K562 (cell line): ENCODE data around the gene KRI1. TPM values are rescaled to one million over a fixed set of nuclear protein-coding genes. Genes with fewer than 3 reads are reported as not detected.
A peak's percentile ranks its signal among the peaks of the same experiment; 100 is the strongest.

Experiments used
- CAMTA2 ChIP-seq: fragments of 250-450 bp; sonication (Bioruptor Pico); conservative IDR thresholded peaks from 2 replicates; pipeline ENCODE4 v1.5.1; 2022
- ELF4 ChIP-seq: fragments of 450-650 bp; formaldehyde crosslinking; IDR thresholded peaks from 2 replicates; pipeline ENCODE4 v1.4.0; 2022; ENCODE audit warnings: missing genetic modification characterization
- FOXM1 ChIP-seq, 2 experiments: fragments of 450-650 bp in 1 of 2; sonication (generic) in 1 of 2; formaldehyde crosslinking in 1 of 2; IDR thresholded peaks; 2 replicates each; pipeline versions ENCODE4 v1.6.1 to v1.9.0; 2017 to 2022; ENCODE audit warnings: low read depth in 2 of 2, mild to moderate bottlenecking in 2 of 2, missing genetic modification reagents in 1 of 2, moderate library complexity in 1 of 2
- HCFC1 ChIP-seq: IDR thresholded peaks from 2 replicates; pipeline ENCODE4 v1.6.1; 2012; ENCODE audit warnings: low read depth, low read length, improper control_type of control experiment
- MEIS2 ChIP-seq: fragments of 450-650 bp; IDR thresholded peaks from 2 replicates; pipeline ENCODE4 v1.6.1; 2014; ENCODE audit warnings: mild to moderate bottlenecking; ENCODE audit not compliant: partially characterized antibody
- MYBL2 ChIP-seq, 2 experiments: fragments of 450-650 bp in 1 of 2; sonication (generic) in 1 of 2; formaldehyde crosslinking in 1 of 2; IDR thresholded peaks; 2 replicates each; pipeline versions ENCODE4 v1.6.1 to v1.8.1; 2017 to 2022; ENCODE audit warnings: borderline replicate concordance in 1 of 2, inconsistent platforms in 1 of 2, low read depth in 1 of 2, mild to moderate bottlenecking in 1 of 2, missing genetic modification reagents in 1 of 2, moderate library complexity in 1 of 2
- NCOA2 ChIP-seq, 2 experiments: fragments of 450-650 bp; IDR thresholded peaks; 2 replicates each; pipeline ENCODE4 v1.6.1; 2018; ENCODE audit warnings: mild to moderate bottlenecking in 2 of 2, moderate library complexity in 1 of 2; ENCODE audit not compliant: partially characterized antibody in 2 of 2
- PHF20 ChIP-seq: fragments of 450-650 bp; IDR thresholded peaks from 2 replicates; pipeline ENCODE4 v1.6.1; 2018; ENCODE audit not compliant: partially characterized antibody
- SMAD3 ChIP-seq: fragments of 450-650 bp; formaldehyde crosslinking; conservative IDR thresholded peaks from 2 replicates; pipeline ENCODE4 v1.4.0; 2020; ENCODE audit warnings: mild to moderate bottlenecking
- SNRNP70 ChIP-seq: fragments of 200-400 bp; formaldehyde crosslinking; optimal IDR thresholded peaks from 2 replicates; pipeline ENCODE3; 2017; ENCODE audit warnings: low read depth, low read length
- THAP12 ChIP-seq: fragments of 250-450 bp; sonication (Bioruptor Pico); IDR thresholded peaks from 2 replicates; pipeline ENCODE4 v1.9.0; 2021; ENCODE audit warnings: mild to moderate bottlenecking, inconsistent platforms
- ZBTB17 ChIP-seq: fragments of 450-650 bp; formaldehyde crosslinking; IDR thresholded peaks from 2 replicates; pipeline ENCODE4 v1.4.0; 2020; ENCODE audit warnings: mild to moderate bottlenecking
- ZBTB2 ChIP-seq: fragments of 450-650 bp; IDR thresholded peaks from 2 replicates; pipeline ENCODE4 v1.6.1; 2016; ENCODE audit warnings: antibody characterized with exemption
- ZNF124 ChIP-seq: sonication (generic); formaldehyde crosslinking; IDR thresholded peaks from 2 replicates; pipeline ENCODE4 v1.8.1; 2022; ENCODE audit warnings: missing genetic modification reagents
- polyA plus RNA-seq, 8 experiments: library from polyadenylated mRNA; depleted of rRNA in 4 of 8; stranded (reverse) in 5 of 8; unstranded in 3 of 8; fragments of >200 nt; fragmentation: Nextera tagmentation in 2 of 8; fragmentation: Illumina TruSeq in 1 of 8; extraction: Ambion mirVana in 2 of 8; extraction: Trizol in 1 of 8; gene quantifications; 2 replicates each; pipeline versions ENCODE4 v1.2.1 to v1.2.3, GENCODE V29; 2011 to 2014; ENCODE audit warnings: inconsistent platforms in 1 of 8, missing spikeins in 1 of 8
- total RNA-seq, 7 experiments: library from RNA; depleted of rRNA in 6 of 7; stranded (reverse); fragments of >200 nt in 6 of 7; fragmentation: Illumina TruSeq in 2 of 7; extraction: Trizol in 2 of 7; gene quantifications; 2 replicates each; pipeline versions ENCODE4 v1.2.1 to v1.2.3, GENCODE V29; 2011 to 2021; ENCODE audit warnings: low replicate concordance in 1 of 7
- TF ChIP-seq, protein P1 (sequence below): IDR thresholded peaks from 2 replicates; pipeline ENCODE4 v1.6.1; 2012; ENCODE audit warnings: low read depth, low read length, improper control_type of control experiment, borderline replicate concordance
- TF ChIP-seq, protein P2 (sequence below): fragments of 450-650 bp; conservative IDR thresholded peaks from 2 replicates; pipeline ENCODE4 v1.6.1; 2016; ENCODE audit warnings: missing genetic modification characterization, low read depth, mild to moderate bottlenecking, control low read depth, missing compliant biosample characterization
- TF ChIP-seq, protein P3 (sequence below): sonication (generic); formaldehyde crosslinking; IDR thresholded peaks from 2 replicates; pipeline ENCODE4 v1.8.0; 2022; ENCODE audit warnings: missing genetic modification reagents, mild to moderate bottlenecking, borderline replicate concordance

KRI1 gene
- total and polyA plus RNA-seq, 9 of the 15 experiments (the other 6 are each of a cell fraction or from before 2014, with no cell fraction given), result 1.1 to 50.7 (median 24.7) TPM

DNA sequence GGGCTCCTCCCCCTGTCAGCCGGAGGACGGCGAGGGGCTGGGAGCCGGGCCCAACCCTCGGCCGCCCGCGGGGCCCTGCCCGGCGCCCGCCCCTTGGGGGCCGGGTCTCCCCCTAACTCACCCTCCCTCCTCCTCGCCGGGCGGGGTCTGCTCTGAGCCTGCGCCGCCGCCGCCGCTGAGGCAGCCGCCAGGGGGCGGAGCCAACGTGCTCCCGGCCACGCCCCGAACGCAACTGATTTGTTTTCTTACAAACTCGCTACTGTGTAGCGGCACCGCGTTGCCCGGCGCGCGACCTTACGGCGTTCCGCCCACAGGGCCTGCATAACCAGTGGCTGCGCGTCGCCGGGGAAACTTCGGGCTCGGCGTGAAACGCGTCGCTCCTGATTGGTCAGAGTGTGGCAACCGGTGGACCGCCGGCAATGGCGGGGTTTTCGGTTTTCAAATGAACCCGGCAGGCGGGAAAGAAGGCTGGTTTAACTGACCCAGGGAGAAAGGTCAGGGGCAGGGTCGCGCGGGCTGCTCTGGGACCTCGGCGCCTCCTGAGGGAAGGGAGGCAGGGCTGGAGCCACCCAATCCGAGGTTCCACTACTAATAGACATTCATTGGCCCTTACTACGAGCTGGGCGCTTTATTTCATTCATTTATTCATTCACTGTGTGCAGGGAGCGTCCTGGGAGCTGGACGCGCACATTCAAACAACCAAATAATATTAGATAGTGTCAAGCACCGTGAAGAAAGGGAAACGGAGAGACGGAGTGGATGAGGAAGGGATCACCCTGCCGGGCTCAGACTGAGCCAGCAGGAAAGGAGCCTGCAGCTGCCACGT is 3.2 kb upstream of the KRI1 start, which contains the start of gene CDKN2D (continued):
- peak; percentile 64; the same call in 1 of the 2 replicates for TF ChIP-seq ZBTB17 (CRISPR knock-in tag)
- TF ChIP-seq, protein P1, sequence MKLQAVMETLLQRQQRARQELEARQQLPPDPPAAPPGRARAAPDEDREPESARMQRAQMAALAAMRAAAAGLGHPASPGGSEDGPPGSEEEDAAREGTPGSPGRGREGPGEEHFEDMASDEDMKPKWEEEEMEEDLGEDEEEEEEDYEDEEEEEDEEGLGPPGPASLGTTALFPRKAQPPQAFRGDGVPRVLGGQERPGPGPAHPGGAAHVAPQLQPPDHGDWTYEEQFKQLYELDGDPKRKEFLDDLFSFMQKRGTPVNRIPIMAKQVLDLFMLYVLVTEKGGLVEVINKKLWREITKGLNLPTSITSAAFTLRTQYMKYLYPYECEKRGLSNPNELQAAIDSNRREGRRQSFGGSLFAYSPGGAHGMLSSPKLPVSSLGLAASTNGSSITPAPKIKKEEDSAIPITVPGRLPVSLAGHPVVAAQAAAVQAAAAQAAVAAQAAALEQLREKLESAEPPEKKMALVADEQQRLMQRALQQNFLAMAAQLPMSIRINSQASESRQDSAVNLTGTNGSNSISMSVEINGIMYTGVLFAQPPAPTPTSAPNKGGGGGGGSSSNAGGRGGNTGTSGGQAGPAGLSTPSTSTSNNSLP, result no peak
- TF ChIP-seq ZNF124 (CRISPR knock-in tag), result no peak
- peak; percentile 99 for TF ChIP-seq FOXM1 (IDR thresholded peaks at IDR 0.05; ENCODE audit: low read depth)
- TF ChIP-seq FOXM1 (CRISPR knock-in tag; IDR thresholded peaks at IDR 0.05; ENCODE audit: low read depth), result peak; percentile 99
- TF ChIP-seq, protein P2, sequence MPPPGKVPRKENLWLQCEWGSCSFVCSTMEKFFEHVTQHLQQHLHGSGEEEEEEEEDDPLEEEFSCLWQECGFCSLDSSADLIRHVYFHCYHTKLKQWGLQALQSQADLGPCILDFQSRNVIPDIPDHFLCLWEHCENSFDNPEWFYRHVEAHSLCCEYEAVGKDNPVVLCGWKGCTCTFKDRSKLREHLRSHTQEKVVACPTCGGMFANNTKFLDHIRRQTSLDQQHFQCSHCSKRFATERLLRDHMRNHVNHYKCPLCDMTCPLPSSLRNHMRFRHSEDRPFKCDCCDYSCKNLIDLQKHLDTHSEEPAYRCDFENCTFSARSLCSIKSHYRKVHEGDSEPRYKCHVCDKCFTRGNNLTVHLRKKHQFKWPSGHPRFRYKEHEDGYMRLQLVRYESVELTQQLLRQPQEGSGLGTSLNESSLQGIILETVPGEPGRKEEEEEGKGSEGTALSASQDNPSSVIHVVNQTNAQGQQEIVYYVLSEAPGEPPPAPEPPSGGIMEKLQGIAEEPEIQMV (tag), result no peak
- no peak for TF ChIP-seq SNRNP70
- TF ChIP-seq HCFC1, result no peak; the same call in 1 of the 2 replicates
- no peak for TF ChIP-seq PHF20
- TF ChIP-seq NCOA2 (IDR thresholded peaks at IDR 0.05; ENCODE audit: partially characterized antibody in 2 of 2), result no peak
- peak; percentile 96 for TF ChIP-seq ZBTB2
- TF ChIP-seq ELF4, result no peak
- peak; percentile 99 for TF ChIP-seq MYBL2 (IDR thresholded peaks at IDR 0.05; ENCODE audit: low read depth)
- peak; percentile 87; the same call in 1 of the 2 replicates for TF ChIP-seq MYBL2 (CRISPR knock-in tag; IDR thresholded peaks at IDR 0.05; ENCODE audit: borderline replicate concordance)
- TF ChIP-seq, protein P3, sequence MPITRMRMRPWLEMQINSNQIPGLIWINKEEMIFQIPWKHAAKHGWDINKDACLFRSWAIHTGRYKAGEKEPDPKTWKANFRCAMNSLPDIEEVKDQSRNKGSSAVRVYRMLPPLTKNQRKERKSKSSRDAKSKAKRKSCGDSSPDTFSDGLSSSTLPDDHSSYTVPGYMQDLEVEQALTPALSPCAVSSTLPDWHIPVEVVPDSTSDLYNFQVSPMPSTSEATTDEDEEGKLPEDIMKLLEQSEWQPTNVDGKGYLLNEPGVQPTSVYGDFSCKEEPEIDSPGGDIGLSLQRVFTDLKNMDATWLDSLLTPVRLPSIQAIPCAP, result no peak
- no peak for TF ChIP-seq SMAD3
- TF ChIP-seq CAMTA2 (CRISPR knock-in tag), result no peak
- TF ChIP-seq MEIS2, result peak; percentile 66
- no peak; the same call in 1 of the 2 replicates for TF ChIP-seq THAP12 (CRISPR knock-in tag)
